Stimulated activated CD4-positive, alpha-beta T cell treated with anti-CD3 and anti-CD28 coated beads, Interleukin-2, amount 100 ng/mL, for 24 hours (primary cell): ENCODE results near the gene MBD6.

ENCODE experiments used
- DNase-seq, 2 donors: peaks; one replicate each; pipeline ENCODE4 v3.0.0-alpha.2; 2020

Gene MBD6

GRCh38 chr12:57522011-57522886, at the start of gene MBD6:
MBD6 (plus strand) TSS chr12:57522824; CDS start chr12:57524304, 1,480 bp downstream.
- peak; percentile 89 to 90 for DNase-seq

- no peak for DNase-seq
Observed at GRCh38 chr12:57473392-57473791, 49.2 kb upstream of the MBD6 start.

- no peak for DNase-seq
Observed at GRCh38 chr12:57473886-57474285, 48.7 kb upstream of the MBD6 start.

- no peak for DNase-seq
Observed at GRCh38 chr12:57474430-57474829, 48.2 kb upstream of the MBD6 start.

- DNase-seq = no peak
Observed at GRCh38 chr12:57474862-57475261, 47.8 kb upstream of the MBD6 start.

GRCh38 chr12:57475271-57476161, 47.1 kb upstream of the MBD6 start:
- DNase-seq = no peak

- peak; percentile 81 to 85 for DNase-seq
Observed at GRCh38 chr12:57476162-57476992, 46.2 kb upstream of the MBD6 start.

- DNase-seq = no peak
Observed at GRCh38 chr12:57476993-57477709, 45.5 kb upstream of the MBD6 start.

- DNase-seq = peak; percentile 47 to 51
Observed at GRCh38 chr12:57477710-57478681, 44.6 kb upstream of the MBD6 start.

GRCh38 chr12:57479043-57479375, 43.6 kb upstream of the MBD6 start:
- DNase-seq = no peak

- DNase-seq = peak in 1 of 2 donors; percentile 61
Observed at GRCh38 chr12:57479376-57480115, 43.1 kb upstream of the MBD6 start, which contains the start of gene ARHGAP9. ARHGAP9 (minus strand) TSS chr12:57479866; CDS start chr12:57479406, 460 bp downstream.

GRCh38 chr12:57481671-57482070, 41.0 kb upstream of the MBD6 start:
- no peak for DNase-seq

- no peak for DNase-seq
Observed at GRCh38 chr12:57483466-57483865, 39.2 kb upstream of the MBD6 start.

- no peak for DNase-seq
Observed at GRCh38 chr12:57485695-57486094, 36.9 kb upstream of the MBD6 start.

GRCh38 chr12:57487055-57487596, 35.5 kb upstream of the MBD6 start:
- no peak for DNase-seq

- peak; percentile 91 to 92 for DNase-seq
Observed at GRCh38 chr12:57487597-57488401, 34.8 kb upstream of the MBD6 start, which contains the start of gene MARS1. MARS1 (plus strand) TSS chr12:57488068; CDS start chr12:57488091, 23 bp downstream.

GRCh38 chr12:57488402-57489156, 34.0 kb upstream of the MBD6 start:
- no peak for DNase-seq

- DNase-seq = no peak
Observed at GRCh38 chr12:57489157-57489641, 33.4 kb upstream of the MBD6 start.
